ENCODE results near the gene RTN4.

RTN4 gene

DNA sequence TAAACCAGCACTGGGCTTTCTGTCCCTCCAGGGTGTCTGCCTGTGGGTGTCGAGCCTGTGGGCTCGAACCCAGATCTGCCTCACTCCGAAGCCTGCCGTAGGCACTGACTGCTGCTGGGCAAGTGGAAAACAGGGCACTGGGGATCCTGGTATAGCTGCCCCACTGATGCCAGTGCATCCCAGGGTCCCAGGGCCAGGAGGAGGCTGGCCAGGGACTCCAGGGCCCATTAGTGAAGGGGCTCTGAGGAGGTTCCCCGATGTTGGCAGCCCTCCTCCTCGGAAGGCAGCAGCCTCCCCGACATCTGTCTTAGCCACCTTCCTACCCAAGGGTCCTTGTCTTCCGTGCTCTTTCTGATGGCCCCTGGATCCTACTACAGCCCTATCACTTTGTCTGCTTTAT, 96.1 kb downstream of the RTN4 start:
- no peak for ATAC-seq
- TF ChIP-seq ZFP30 (CRISPR knock-in tag; IDR thresholded peaks at IDR 0.05) (no peak), GLIS3 (CRISPR knock-in tag; IDR thresholded peaks at IDR 0.05) (no peak), OSR1 (CRISPR knock-in tag; IDR thresholded peaks at IDR 0.05) (no peak), CSDC2 (CRISPR knock-in tag; IDR thresholded peaks at IDR 0.05) (no peak), ISL1 (CRISPR knock-in tag; IDR thresholded peaks at IDR 0.05) (no peak), ZNF8 (CRISPR knock-in tag; IDR thresholded peaks at IDR 0.05) (no peak)

DNA sequence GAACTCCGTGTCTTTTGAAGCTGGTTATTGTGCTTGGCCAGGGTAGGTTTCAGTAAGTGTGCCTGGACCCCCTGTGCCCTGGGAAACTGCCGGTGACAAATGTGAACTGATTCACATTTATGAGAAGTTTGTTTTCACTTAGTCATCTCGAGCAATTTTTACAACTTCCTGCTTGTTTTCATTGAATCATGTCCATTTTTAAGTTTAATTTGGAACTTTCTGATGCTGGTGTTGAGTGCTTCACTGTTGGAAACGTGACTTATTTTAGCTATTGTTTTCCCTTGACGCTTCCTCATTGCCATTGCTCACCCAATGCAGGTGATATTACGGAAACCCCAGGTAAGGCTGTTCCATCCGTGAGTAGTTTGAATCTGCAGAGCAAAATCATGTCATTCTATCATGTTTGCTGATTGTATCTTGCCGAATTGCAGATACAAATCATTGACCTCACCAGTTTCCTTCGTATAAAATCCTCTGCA, 97.2 kb downstream of the RTN4 start:
- TF ChIP-seq ZC3H10 (CRISPR knock-in tag; IDR thresholded peaks at IDR 0.05) (no peak), CSDC2 (CRISPR knock-in tag; IDR thresholded peaks at IDR 0.05) (no peak), ESRRG (CRISPR knock-in tag; IDR thresholded peaks at IDR 0.05) (no peak), ZNF70 (CRISPR knock-in tag; IDR thresholded peaks at IDR 0.05) (no peak), BACH2 (CRISPR knock-in tag; IDR thresholded peaks at IDR 0.05; ENCODE audit: borderline replicate concordance) (no peak), PPARA (CRISPR knock-in tag; IDR thresholded peaks at IDR 0.05; ENCODE audit: borderline replicate concordance) (no peak), TOX (CRISPR knock-in tag; IDR thresholded peaks at IDR 0.05; ENCODE audit: borderline replicate concordance) (no peak), RARB (CRISPR knock-in tag; IDR thresholded peaks at IDR 0.05) (no peak), SNAI2 (CRISPR knock-in tag; IDR thresholded peaks at IDR 0.05) (no peak), ZNF565 (CRISPR knock-in tag; conservative IDR thresholded peaks at IDR 0.05; ENCODE audit: low read depth) (no peak), TCF4 (CRISPR knock-in tag; IDR thresholded peaks at IDR 0.05; ENCODE audit: borderline replicate concordance) (no peak)
- TF ChIP-seq, protein P1, sequence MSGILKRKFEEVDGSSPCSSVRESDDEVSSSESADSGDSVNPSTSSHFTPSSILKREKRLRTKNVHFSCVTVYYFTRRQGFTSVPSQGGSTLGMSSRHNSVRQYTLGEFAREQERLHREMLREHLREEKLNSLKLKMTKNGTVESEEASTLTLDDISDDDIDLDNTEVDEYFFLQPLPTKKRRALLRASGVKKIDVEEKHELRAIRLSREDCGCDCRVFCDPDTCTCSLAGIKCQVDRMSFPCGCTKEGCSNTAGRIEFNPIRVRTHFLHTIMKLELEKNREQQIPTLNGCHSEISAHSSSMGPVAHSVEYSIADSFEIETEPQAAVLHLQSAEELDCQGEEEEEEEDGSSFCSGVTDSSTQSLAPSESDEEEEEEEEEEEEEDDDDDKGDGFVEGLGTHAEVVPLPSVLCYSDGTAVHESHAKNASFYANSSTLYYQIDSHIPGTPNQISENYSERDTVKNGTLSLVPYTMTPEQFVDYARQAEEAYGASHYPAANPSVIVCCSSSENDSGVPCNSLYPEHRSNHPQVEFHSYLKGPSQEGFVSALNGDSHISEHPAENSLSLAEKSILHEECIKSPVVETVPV (CRISPR knock-in tag; IDR thresholded peaks at IDR 0.05): no peak
- TF ChIP-seq, protein P2, sequence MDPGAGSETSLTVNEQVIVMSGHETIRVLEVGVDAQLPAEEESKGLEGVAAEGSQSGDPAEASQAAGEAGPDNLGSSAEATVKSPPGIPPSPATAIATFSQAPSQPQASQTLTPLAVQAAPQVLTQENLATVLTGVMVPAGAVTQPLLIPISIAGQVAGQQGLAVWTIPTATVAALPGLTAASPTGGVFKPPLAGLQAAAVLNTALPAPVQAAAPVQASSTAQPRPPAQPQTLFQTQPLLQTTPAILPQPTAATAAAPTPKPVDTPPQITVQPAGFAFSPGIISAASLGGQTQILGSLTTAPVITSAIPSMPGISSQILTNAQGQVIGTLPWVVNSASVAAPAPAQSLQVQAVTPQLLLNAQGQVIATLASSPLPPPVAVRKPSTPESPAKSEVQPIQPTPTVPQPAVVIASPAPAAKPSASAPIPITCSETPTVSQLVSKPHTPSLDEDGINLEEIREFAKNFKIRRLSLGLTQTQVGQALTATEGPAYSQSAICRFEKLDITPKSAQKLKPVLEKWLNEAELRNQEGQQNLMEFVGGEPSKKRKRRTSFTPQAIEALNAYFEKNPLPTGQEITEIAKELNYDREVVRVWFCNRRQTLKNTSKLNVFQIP (CRISPR knock-in tag; IDR thresholded peaks at IDR 0.05; ENCODE audit: borderline replicate concordance, low read depth): no peak
- no peak for ATAC-seq

- TF ChIP-seq RARB (CRISPR knock-in tag; IDR thresholded peaks at IDR 0.05) (no peak), ZNF8 (CRISPR knock-in tag; IDR thresholded peaks at IDR 0.05) (no peak), CSDC2 (CRISPR knock-in tag; IDR thresholded peaks at IDR 0.05) (no peak), GLIS3 (CRISPR knock-in tag; IDR thresholded peaks at IDR 0.05) (no peak), SNAI2 (CRISPR knock-in tag; IDR thresholded peaks at IDR 0.05) (no peak), TOX (CRISPR knock-in tag; IDR thresholded peaks at IDR 0.05; ENCODE audit: borderline replicate concordance) (no peak), CREB5 (CRISPR knock-in tag; IDR thresholded peaks at IDR 0.05; ENCODE audit: low read depth) (no peak), BACH2 (CRISPR knock-in tag; IDR thresholded peaks at IDR 0.05; ENCODE audit: borderline replicate concordance) (no peak), ZC3H10 (CRISPR knock-in tag; IDR thresholded peaks at IDR 0.05) (no peak), ZFP30 (CRISPR knock-in tag; IDR thresholded peaks at IDR 0.05) (no peak), ARNTL (CRISPR knock-in tag; IDR thresholded peaks at IDR 0.05; ENCODE audit: borderline replicate concordance, low read depth) (no peak), ZFP3 (CRISPR knock-in tag; IDR thresholded peaks at IDR 0.05) (no peak)
- TF ChIP-seq, protein P1 (CRISPR knock-in tag; IDR thresholded peaks at IDR 0.05): no peak
- TF ChIP-seq, protein P3, sequence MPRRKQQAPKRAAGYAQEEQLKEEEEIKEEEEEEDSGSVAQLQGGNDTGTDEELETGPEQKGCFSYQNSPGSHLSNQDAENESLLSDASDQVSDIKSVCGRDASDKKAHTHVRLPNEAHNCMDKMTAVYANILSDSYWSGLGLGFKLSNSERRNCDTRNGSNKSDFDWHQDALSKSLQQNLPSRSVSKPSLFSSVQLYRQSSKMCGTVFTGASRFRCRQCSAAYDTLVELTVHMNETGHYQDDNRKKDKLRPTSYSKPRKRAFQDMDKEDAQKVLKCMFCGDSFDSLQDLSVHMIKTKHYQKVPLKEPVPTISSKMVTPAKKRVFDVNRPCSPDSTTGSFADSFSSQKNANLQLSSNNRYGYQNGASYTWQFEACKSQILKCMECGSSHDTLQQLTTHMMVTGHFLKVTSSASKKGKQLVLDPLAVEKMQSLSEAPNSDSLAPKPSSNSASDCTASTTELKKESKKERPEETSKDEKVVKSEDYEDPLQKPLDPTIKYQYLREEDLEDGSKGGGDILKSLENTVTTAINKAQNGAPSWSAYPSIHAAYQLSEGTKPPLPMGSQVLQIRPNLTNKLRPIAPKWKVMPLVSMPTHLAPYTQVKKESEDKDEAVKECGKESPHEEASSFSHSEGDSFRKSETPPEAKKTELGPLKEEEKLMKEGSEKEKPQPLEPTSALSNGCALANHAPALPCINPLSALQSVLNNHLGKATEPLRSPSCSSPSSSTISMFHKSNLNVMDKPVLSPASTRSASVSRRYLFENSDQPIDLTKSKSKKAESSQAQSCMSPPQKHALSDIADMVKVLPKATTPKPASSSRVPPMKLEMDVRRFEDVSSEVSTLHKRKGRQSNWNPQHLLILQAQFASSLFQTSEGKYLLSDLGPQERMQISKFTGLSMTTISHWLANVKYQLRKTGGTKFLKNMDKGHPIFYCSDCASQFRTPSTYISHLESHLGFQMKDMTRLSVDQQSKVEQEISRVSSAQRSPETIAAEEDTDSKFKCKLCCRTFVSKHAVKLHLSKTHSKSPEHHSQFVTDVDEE (CRISPR knock-in tag; IDR thresholded peaks at IDR 0.05): no peak
- no peak for ATAC-seq
These were observed 97.8 kb downstream of the RTN4 start for GRCh38 chr2:54952425-54952824.
